Spleen (tissue), 7 donors: ENCODE measurements around the gene DNAH14.

ENCODE experiments used
- POLR2A ChIP-seq, 3 donors: fragments of 450-650 bp; IDR thresholded peaks; one replicate each; pipeline ENCODE4 v1.5.1; 2017; ENCODE audit warnings: antibody characterized with exemption in 3 of 3, mild to moderate bottlenecking in 1 of 3
- POLR2AphosphoS5 ChIP-seq, 3 donors: sonication (generic); formaldehyde crosslinking; IDR thresholded peaks; one replicate each; pipeline ENCODE4 v1.5.1; 2017; ENCODE audit warnings: antibody characterized with exemption in 3 of 3
- TF ChIP-seq, protein P1 (sequence below), 11 experiments: fragments of 200-600 bp in 7 of 11; fragments of 450-650 bp in 4 of 11; sonication (generic) in 4 of 11; IDR thresholded peaks in 8 of 11; conservative IDR thresholded peaks in 3 of 11; 1 replicate in 7 of 11; 2 replicates in 4 of 11; pipeline versions ENCODE4 v1.4.0 to v1.8.0; 2016 to 2021; ENCODE audit warnings: antibody characterized with exemption in 11 of 11, inconsistent platforms in 4 of 11, mild to moderate bottlenecking in 1 of 11
- donor health status: DM: no; HTN: no; CAD: no; lungs with moderate emphysema.
- donor health status: DM: no; HTN: no; CAD: no.
- donor health status: DM: no; HTN: no; CAD: no.

DNA sequence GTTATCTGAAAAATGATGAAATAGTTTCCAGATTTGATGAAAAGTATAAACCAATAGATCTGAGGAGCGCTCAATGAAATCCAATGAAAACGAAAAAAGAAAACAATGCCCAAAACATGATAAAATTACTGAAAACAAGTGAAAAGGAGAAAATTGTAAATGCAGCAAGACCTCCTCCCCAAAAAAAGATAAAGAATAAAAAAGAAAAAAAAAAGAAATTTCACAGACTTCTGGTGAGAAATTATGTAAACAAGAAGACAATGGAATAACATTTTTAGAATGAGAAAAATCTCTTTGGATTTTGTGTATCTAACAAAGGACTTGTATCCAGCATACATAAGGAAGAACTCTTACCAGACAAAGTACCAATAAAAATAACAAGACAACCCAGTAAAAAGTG is 134.2 kb downstream of the DNAH14 start:
- TF ChIP-seq, protein P1, sequence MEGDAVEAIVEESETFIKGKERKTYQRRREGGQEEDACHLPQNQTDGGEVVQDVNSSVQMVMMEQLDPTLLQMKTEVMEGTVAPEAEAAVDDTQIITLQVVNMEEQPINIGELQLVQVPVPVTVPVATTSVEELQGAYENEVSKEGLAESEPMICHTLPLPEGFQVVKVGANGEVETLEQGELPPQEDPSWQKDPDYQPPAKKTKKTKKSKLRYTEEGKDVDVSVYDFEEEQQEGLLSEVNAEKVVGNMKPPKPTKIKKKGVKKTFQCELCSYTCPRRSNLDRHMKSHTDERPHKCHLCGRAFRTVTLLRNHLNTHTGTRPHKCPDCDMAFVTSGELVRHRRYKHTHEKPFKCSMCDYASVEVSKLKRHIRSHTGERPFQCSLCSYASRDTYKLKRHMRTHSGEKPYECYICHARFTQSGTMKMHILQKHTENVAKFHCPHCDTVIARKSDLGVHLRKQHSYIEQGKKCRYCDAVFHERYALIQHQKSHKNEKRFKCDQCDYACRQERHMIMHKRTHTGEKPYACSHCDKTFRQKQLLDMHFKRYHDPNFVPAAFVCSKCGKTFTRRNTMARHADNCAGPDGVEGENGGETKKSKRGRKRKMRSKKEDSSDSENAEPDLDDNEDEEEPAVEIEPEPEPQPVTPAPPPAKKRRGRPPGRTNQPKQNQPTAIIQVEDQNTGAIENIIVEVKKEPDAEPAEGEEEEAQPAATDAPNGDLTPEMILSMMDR (IDR thresholded peaks at IDR 0.05 in 8 of 11, conservative IDR thresholded peaks at IDR 0.05 in 3 of 11): no peak
- no peak for TF ChIP-seq POLR2A (IDR thresholded peaks at IDR 0.05)
- TF ChIP-seq POLR2AphosphoS5 (IDR thresholded peaks at IDR 0.05): no peak
